ENCODE data around the gene MXD4. TPM values are rescaled to one million over a fixed set of nuclear protein-coding genes. Genes with fewer than 3 reads are reported as not detected.

MXD4 gene
- total RNA-seq, 1 donor from 2014 or later = 74.9 TPM

DNA sequence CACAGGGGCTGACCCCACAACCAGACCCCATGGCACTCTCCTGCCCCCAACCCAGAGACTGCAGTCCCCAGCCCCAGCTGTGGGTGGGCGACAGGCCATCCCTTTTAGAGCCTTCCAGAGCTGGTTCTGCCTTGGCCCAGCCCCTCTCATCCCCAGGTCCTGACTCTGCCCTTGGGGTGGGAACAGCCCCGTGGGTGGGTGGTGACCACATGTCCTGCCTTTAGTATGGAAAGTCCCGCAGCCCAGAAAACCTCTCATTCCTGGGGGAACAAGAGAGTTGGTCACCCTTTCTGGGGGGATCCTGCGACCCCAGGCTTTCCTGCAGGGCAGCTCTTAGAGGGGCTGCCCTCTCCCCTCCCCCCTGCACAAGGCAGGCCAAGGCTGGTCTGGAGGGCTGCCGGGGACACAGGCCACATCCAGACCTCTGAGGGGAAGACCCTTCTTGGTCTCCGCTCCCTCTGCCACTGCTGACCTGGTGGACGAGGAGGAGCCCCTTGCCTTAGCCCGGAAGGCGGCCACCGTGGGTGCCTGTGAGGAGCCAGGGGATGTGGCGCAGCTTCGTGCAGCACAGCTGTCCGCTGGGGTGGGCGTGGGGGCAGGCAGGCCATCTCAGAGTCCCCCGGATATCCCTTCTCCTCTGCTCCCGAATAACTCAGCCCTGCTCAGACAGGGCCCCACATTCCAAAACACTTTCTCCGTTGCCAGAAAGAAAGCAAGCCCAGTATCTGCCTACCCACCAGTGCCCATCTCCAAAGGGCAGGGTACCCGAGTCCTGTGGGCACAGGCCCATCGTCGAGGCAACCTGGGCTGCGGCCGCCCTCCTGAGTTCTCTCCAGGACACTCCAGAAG is 6.7 kb upstream of the MXD4 start:
- Mint-ChIP-seq H3K36me3 (ENCODE audit: unreplicated experiment) (no peaks in the 10 kb centered on the region), H3K4me3 (ENCODE audit: unreplicated experiment) (no peak overlapping the region)
- TF ChIP-seq, protein P1, sequence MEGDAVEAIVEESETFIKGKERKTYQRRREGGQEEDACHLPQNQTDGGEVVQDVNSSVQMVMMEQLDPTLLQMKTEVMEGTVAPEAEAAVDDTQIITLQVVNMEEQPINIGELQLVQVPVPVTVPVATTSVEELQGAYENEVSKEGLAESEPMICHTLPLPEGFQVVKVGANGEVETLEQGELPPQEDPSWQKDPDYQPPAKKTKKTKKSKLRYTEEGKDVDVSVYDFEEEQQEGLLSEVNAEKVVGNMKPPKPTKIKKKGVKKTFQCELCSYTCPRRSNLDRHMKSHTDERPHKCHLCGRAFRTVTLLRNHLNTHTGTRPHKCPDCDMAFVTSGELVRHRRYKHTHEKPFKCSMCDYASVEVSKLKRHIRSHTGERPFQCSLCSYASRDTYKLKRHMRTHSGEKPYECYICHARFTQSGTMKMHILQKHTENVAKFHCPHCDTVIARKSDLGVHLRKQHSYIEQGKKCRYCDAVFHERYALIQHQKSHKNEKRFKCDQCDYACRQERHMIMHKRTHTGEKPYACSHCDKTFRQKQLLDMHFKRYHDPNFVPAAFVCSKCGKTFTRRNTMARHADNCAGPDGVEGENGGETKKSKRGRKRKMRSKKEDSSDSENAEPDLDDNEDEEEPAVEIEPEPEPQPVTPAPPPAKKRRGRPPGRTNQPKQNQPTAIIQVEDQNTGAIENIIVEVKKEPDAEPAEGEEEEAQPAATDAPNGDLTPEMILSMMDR (IDR thresholded peaks at IDR 0.05) = no peak

DNA sequence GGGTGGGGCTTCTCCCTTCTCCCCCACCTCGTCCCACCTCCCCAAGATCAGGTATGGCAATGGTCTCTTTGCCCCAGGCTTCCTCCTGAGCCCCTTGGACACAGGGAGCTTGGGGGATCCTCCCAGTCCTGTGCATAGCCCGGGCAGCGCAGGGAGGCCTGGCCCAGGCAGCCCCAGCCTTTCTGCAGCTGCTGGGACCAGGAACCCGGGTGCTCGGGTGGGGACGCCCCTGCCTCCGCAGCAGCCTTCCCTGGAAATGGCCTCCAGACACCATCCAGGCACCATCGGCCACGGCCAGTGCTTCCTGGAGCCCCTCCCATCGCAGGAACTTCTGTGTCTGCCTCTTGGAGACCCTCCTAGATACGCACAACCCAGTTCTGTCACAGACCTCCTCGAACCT is 5.9 kb upstream of the MXD4 start:
- Mint-ChIP-seq H3K9me3 (ENCODE audit: unreplicated experiment) (no peaks in the 10 kb centered on the region), H3K27ac (ENCODE audit: unreplicated experiment) (no peak overlapping the region), H3K27me3 (ENCODE audit: unreplicated experiment) (no peaks in the 10 kb centered on the region), H3K4me3 (ENCODE audit: unreplicated experiment) (no peak overlapping the region), H3K36me3 (ENCODE audit: unreplicated experiment) (no peaks in the 10 kb centered on the region), H3K4me1 (ENCODE audit: unreplicated experiment) (no peaks in the 10 kb centered on the region)
- TF ChIP-seq, protein P1 (IDR thresholded peaks at IDR 0.05) = no peak
- no peak for DNase-seq (ENCODE audit: extremely low spot score, unreplicated experiment)

More for the DNA sequence above, 6.7 kb upstream of the MXD4 start:
- H3K4me1 Mint-ChIP-seq (ENCODE audit: unreplicated experiment) = no peaks in the 10 kb centered on the region
- H3K27ac Mint-ChIP-seq (ENCODE audit: unreplicated experiment) = no peak overlapping the region
- DNase-seq (ENCODE audit: extremely low spot score, unreplicated experiment) = no peak
- H3K9me3 Mint-ChIP-seq (ENCODE audit: unreplicated experiment) = no peaks in the 10 kb centered on the region
- H3K27me3 Mint-ChIP-seq (ENCODE audit: unreplicated experiment) = no peaks in the 10 kb centered on the region

DNA sequence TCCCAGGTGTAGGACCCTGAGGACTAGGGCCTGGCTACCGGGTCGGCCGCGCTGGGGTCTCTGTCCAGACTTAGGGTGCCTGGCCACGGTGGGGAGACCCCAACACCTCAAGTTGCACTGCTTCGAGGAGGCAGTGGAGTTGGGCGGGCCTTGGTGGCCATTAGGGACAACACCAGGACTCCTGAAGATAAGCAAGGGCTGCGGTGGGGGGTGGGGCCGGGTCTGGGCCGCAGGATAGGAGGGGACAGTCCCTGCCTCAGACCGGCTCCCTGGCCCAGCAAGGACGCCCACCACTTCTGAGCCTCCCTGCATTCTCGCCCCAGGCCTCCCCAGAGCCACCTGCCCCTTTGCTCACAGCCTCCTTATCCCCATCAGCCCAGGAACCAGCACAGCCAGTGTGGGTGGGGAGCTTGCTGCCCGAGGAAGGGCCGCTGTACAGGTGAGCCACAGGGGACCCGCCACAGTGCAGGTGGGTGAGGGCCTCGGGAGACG is 5.5 kb upstream of the MXD4 start:
- no peaks in the 10 kb centered on the region for H3K9me3 Mint-ChIP-seq (ENCODE audit: unreplicated experiment)
- no peak overlapping the region for H3K27ac Mint-ChIP-seq (ENCODE audit: unreplicated experiment)
- TF ChIP-seq, protein P1 (IDR thresholded peaks at IDR 0.05) = no peak
- DNase-seq (ENCODE audit: extremely low spot score, unreplicated experiment) = no peak
- H3K36me3 Mint-ChIP-seq (ENCODE audit: unreplicated experiment) = no peaks in the 10 kb centered on the region
- H3K27me3 Mint-ChIP-seq (ENCODE audit: unreplicated experiment) = no peaks in the 10 kb centered on the region
- no peaks in the 10 kb centered on the region for H3K4me1 Mint-ChIP-seq (ENCODE audit: unreplicated experiment)
- H3K4me3 Mint-ChIP-seq (ENCODE audit: unreplicated experiment) = no peak overlapping the region

DNA sequence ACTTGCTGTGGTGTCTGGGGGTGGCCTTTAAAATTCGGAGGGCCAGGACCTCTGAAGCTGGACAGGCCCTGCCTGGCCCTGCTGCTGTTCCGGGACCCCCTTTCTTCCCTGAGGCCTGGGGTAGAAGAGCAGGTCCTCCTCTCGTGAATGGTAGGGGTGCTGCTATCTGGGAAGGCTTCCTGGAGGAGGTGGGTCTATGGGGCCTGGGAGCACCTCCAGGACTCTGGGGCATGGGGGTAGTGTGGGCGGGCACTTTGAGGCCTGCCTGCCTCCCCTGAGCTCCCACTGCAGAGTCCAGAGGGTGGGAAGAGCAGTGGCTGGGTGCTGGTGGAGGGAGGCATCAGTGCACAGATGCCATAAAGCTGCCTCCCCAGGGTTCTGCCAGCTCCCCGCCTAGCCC is 4.9 kb upstream of the MXD4 start:
- Mint-ChIP-seq H3K36me3 (ENCODE audit: unreplicated experiment) (no peaks in the 10 kb centered on the region), H3K27ac (ENCODE audit: unreplicated experiment) (no peak overlapping the region), H3K9me3 (ENCODE audit: unreplicated experiment) (no peaks in the 10 kb centered on the region), H3K4me3 (ENCODE audit: unreplicated experiment) (no peak overlapping the region), H3K27me3 (ENCODE audit: unreplicated experiment) (no peaks in the 10 kb centered on the region), H3K4me1 (ENCODE audit: unreplicated experiment) (no peaks in the 10 kb centered on the region)
- no peak for DNase-seq (ENCODE audit: extremely low spot score, unreplicated experiment)
- TF ChIP-seq, protein P1 (IDR thresholded peaks at IDR 0.05) = no peak

DNA sequence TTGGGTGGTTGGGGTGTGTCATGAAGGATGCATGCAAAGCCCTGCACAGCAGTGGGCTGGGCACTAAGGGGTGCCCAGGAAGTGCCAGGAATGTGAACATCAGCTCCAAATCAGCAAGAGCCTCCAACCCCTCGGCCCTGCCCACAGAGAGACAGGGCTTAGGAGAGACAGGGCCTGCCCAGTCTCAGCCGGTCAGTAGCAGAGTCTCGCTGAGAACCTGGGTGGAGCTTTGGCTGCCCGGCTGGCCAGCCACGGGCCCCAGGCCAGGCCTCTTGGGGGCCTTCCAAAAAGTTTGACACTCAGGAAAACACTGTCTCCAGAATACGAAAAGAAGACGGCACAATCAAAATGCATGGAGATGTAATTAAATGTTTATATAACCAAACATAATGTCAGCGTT is 4.3 kb upstream of the MXD4 start:
- Mint-ChIP-seq H3K36me3 (ENCODE audit: unreplicated experiment) (no peaks in the 10 kb centered on the region), H3K27me3 (ENCODE audit: unreplicated experiment) (no peaks in the 10 kb centered on the region), H3K9me3 (ENCODE audit: unreplicated experiment) (no peaks in the 10 kb centered on the region), H3K4me3 (ENCODE audit: unreplicated experiment) (no peak overlapping the region), H3K4me1 (ENCODE audit: unreplicated experiment) (no peaks in the 10 kb centered on the region), H3K27ac (ENCODE audit: unreplicated experiment) (no peak overlapping the region)
- DNase-seq (ENCODE audit: extremely low spot score, unreplicated experiment) = no peak
- TF ChIP-seq, protein P1 (IDR thresholded peaks at IDR 0.05) = no peak
